ENCODE measurements around the gene VPS13D.

GRCh38 chr1:12495725-12496124, 265.9 kb downstream of the VPS13D start:
- TF ChIP-seq POLR2AphosphoS5 (IDR thresholded peaks at IDR 0.05), result no peak
- TF ChIP-seq EP300 (IDR thresholded peaks at IDR 0.05), result no peak
- TF ChIP-seq CTCF (IDR thresholded peaks at IDR 0.05), result no peak
